Omental fat pad (tissue), 4 donors: ENCODE data around the gene ABCD3. TPM values are rescaled to one million over a fixed set of nuclear protein-coding genes. Genes with fewer than 3 reads are reported as not detected.

ENCODE experiments used
- ATAC-seq: fragments of 150-250 bp; one replicate; pipeline ENCODE4 v1.9.1; 2016; ENCODE audit warnings: mild to moderate bottlenecking, moderate library complexity; ENCODE audit not compliant: low FRiP score
- DNase-seq: peaks from one replicate; pipeline ENCODE4 v3.0.0-alpha.2; 2019; ENCODE audit warnings: low spot score
- total RNA-seq, 4 donors: library from RNA; depleted of rRNA; stranded (reverse); fragments of >200 nt; gene quantifications; one replicate each; pipeline ENCODE4 v1.1.0, GENCODE V29; 2016
- TF ChIP-seq, protein P1 (sequence below), 3 donors: fragments of 450-650 bp; IDR thresholded peaks; one replicate each; pipeline ENCODE4 v1.5.1; 2016 to 2017; ENCODE audit warnings: antibody characterized with exemption in 3 of 3, mild to moderate bottlenecking in 3 of 3, moderate library complexity in 2 of 3

ABCD3 gene
- total RNA-seq, 4 donors from 2014 or later: 18.5 to 43.5 (median 23.4) TPM

DNA sequence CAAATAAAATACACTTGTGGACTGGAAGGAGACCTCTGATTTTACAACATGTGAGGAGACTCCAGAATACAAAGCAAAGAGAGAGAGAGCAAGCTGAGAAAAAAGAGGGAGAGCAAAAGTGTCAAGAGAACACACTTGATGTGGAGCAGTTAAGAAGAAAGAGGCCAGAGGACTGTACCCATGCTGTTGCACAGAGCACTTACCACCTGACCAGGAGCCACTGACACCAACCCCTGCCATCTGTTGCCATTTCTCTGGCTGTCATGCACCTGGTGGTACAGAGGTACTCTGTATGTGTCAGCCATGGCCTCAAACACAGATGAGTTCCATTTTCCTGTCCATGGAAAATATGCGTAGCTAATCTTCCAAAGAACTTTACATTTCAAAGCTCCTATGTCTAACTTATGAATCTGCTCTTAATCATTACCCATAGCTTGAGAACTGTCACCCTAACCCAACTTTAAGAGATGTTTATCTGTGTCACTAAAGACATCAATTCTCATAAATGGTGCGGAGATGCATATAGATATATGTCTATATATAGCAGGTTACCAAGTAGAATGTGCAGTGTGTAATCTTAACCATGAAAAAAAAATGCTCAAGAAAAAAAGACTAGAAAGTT is 32.8 kb upstream of the ABCD3 start:
- ATAC-seq (no peak), DNase-seq (no peak)
- TF ChIP-seq, protein P1, sequence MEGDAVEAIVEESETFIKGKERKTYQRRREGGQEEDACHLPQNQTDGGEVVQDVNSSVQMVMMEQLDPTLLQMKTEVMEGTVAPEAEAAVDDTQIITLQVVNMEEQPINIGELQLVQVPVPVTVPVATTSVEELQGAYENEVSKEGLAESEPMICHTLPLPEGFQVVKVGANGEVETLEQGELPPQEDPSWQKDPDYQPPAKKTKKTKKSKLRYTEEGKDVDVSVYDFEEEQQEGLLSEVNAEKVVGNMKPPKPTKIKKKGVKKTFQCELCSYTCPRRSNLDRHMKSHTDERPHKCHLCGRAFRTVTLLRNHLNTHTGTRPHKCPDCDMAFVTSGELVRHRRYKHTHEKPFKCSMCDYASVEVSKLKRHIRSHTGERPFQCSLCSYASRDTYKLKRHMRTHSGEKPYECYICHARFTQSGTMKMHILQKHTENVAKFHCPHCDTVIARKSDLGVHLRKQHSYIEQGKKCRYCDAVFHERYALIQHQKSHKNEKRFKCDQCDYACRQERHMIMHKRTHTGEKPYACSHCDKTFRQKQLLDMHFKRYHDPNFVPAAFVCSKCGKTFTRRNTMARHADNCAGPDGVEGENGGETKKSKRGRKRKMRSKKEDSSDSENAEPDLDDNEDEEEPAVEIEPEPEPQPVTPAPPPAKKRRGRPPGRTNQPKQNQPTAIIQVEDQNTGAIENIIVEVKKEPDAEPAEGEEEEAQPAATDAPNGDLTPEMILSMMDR (IDR thresholded peaks at IDR 0.05): no peak

DNA sequence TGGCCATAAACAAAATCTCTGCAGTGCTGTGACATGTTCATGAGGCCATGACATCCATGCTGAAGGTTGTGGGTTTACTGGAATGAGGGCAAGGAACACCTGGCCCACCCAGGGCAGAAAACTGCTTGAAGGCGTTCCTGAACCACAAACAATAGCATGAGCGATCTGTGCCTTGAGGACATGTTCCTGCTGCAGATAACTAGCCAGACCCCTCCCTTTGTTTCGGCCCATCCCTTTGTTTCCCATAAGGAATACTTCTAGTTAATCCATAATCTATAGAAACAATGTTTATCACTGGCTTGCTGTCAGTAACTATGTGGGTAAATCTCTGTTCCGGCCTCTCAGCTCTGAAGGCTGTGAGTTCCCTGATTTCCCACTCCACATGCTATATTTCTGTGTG is 28.9 kb upstream of the ABCD3 start:
- DNase-seq (no peak), ATAC-seq (no peak)
- TF ChIP-seq, protein P1 (IDR thresholded peaks at IDR 0.05): no peak

DNA sequence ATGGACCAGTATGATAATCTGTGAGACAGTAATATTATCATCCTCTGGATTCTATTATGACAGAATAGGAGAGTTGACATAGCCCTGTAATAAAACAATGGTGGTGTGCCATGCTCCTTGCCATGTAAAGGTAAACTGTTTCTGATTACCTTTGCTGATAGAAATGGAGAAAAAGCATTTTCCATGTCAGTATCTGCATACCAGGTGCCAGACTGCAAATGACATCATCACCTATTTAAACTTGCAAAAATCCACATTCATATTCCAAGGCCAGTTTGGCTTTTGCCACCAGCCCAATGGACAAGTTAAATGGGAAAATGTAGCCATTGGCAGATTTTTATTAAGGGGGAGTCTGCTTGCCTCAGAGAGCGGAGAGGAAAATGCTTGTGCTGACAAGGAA is 23.9 kb upstream of the ABCD3 start:
- DNase-seq: no peak
- TF ChIP-seq, protein P1 (IDR thresholded peaks at IDR 0.05): no peak
- ATAC-seq: no peak

DNA sequence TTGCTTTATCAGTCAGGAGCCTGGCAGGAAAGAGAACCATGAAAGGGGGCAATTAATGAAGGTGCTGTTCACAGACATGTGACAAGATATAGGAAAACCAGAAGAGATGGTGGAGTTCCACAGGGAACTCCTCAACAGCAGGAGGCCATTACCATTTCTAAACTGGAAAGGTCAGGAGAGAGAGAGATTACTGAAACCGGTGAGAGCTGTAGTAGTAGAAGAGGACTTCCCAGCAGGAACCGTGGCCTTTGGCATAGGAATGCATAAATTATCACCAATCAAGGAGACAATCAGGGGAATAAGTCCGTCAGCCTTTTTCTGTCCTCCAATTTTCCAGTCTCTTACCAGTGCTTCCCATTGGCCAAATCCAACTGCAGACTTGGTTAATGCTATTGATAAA is 23.0 kb upstream of the ABCD3 start:
- DNase-seq (no peak), ATAC-seq (no peak)
- TF ChIP-seq, protein P1 (IDR thresholded peaks at IDR 0.05): no peak

DNA sequence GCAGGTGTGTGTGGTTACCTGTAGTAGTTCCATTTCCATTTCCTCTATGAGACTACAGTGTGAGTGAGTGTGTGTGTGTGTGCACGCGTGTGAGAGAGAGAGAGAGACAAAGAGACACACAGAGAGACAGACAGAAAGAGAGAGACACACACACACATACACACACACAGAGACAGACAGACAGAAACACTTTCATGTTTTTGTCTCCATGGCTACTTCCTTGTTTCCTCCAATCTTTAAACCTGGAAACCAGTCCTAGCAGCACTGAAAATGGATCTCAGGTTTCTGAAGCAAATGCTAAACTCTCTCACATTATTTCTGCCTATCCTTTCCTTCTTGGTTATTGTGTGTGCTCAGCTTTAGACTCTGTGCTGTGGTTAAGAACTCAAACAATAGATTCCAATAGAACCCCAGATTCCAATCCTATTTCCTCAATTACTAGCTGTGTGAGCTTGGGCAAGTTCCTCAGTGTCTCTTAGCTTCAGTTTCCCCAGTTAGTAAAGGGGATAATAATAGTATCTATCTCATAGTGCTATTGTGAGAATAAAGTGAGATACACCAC is 22.4 kb upstream of the ABCD3 start:
- DNase-seq (no peak), ATAC-seq (no peak)
- TF ChIP-seq, protein P1 (IDR thresholded peaks at IDR 0.05): no peak

DNA sequence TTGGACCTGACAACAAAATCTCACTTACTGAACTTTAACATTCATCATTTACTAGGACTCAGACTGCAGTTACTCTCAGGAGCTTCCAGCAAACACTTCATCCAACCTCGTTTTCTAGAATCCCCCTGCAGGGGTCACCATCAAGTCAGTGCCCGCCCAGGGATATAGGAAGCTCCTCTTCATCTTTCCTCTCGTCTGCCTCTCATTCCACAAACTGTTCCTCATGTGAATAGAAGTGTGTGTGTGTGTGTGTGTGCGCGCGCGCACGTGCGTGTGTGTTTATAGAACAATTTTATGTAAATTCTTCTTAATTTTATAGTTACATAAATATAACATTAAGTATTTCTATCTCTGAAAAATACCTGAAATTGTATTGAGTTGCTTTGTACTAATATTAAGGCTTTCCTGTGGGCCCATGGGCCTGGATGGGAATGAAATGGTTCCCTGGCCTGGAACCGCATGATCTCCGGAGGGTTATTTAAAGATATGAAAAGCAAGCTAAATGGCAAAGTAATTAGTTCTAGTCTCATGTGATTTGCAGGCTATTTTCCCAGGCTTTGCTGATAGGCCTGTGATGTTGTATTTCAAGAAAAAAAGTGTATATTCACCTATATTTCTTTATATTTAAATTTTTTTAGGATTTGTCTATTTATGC is 21.7 kb upstream of the ABCD3 start:
- ATAC-seq: no peak
- TF ChIP-seq, protein P1 (IDR thresholded peaks at IDR 0.05): no peak
- DNase-seq: no peak

DNA sequence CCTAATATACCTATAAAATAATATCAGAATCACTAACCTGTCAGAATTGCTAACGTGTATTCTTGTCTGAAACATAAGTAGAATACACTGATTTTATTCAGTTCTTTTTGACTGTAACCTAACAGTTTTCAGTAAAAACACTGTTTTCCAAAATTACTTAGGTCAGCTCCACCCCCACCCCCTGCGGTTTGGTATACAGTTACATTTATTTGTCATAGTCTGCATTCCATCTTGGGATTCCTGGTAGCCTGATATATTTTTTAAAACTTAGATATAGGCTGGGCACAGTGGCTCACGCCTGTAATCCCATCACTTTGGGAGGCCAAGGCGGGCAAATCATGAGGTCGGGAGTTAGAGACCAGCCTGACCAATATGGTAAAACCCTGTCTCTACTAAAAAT is 19.8 kb upstream of the ABCD3 start:
- ATAC-seq (no peak), DNase-seq (no peak)
- TF ChIP-seq, protein P1 (IDR thresholded peaks at IDR 0.05): no peak
